ENCODE results near the gene TNFAIP2.
A peak's percentile ranks its signal among the peaks of the same experiment; 100 is the strongest.

TNFAIP2 gene, protein sequence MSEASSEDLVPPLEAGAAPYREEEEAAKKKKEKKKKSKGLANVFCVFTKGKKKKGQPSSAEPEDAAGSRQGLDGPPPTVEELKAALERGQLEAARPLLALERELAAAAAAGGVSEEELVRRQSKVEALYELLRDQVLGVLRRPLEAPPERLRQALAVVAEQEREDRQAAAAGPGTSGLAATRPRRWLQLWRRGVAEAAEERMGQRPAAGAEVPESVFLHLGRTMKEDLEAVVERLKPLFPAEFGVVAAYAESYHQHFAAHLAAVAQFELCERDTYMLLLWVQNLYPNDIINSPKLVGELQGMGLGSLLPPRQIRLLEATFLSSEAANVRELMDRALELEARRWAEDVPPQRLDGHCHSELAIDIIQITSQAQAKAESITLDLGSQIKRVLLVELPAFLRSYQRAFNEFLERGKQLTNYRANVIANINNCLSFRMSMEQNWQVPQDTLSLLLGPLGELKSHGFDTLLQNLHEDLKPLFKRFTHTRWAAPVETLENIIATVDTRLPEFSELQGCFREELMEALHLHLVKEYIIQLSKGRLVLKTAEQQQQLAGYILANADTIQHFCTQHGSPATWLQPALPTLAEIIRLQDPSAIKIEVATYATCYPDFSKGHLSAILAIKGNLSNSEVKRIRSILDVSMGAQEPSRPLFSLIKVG

DNA sequence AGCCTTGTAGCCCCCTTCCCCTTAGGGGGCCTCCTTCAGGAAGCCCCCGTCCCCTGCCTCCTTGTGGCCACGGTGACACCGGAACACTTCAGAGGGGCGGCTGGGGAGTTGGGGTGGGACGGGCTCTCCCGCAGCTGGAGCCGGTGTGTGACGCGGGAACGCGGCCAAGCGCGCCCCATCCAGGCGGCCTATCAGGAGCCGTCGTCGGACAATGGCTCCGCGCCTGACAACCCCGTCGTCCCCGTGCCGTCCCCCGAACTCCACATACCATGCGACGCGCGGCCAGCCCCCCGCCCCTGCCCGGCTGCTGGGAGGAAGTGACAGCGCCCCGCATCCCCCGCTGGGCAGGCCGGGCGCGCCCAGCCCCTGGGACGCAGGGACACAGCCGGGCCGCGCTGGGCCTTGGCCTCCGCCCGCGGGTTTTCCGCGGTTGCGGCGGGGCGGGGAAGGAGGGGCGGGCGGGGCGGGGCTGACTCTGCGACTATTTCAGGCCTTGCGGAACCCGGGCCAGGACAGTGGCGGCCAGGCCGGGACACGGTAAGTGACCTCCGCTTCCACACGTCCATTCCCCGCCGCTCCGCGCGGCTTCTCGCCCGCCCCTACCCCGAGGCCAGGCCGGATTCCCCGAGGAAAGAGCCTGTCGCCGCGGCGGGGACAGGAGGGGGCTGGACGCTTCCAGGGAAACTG, at the start of gene TNFAIP2:
TNFAIP2 (plus strand) TSS at position 515 of the 687 bp plus-strand sequence. CDS start 2,997 bp downstream, outside the sequence.
- peak within 1 kb of the TSS; percentile 51 for H3K4me3 ChIP-seq (ENCODE audit: control insufficient read depth, low read depth, low read length)
- no peak for DNase-seq (ENCODE audit: low read depth)
- no peak for TF ChIP-seq CTCF (IDR thresholded peaks at IDR 0.05; ENCODE audit: control insufficient read depth, insufficient read depth, low read depth, low read length, missing control alignments)

- DNase-seq (ENCODE audit: low read depth) = no peak
- no peak for TF ChIP-seq CTCF (IDR thresholded peaks at IDR 0.05; ENCODE audit: control insufficient read depth, insufficient read depth, low read depth, low read length, missing control alignments)
- H3K4me3 ChIP-seq (ENCODE audit: control insufficient read depth, low read depth, low read length) = no peak overlapping the region
Observed at GRCh38 chr14:103073876-103074728, 49.2 kb upstream of the TNFAIP2 start.

- no peak for DNase-seq (ENCODE audit: low read depth)
- no peak for TF ChIP-seq CTCF (IDR thresholded peaks at IDR 0.05; ENCODE audit: control insufficient read depth, insufficient read depth, low read depth, low read length, missing control alignments)
- peak overlapping the region; percentile 33; the same call in 1 of the 2 replicates for H3K4me3 ChIP-seq (ENCODE audit: control insufficient read depth, low read depth, low read length)
Observed at GRCh38 chr14:103074729-103075367, 48.4 kb upstream of the TNFAIP2 start.

- TF ChIP-seq CTCF (IDR thresholded peaks at IDR 0.05; ENCODE audit: control insufficient read depth, insufficient read depth, low read depth, low read length, missing control alignments) = peak; percentile 82
- peak; percentile 37 for DNase-seq (ENCODE audit: low read depth)
- H3K4me3 ChIP-seq (ENCODE audit: control insufficient read depth, low read depth, low read length) = no peak overlapping the region
Observed at GRCh38 chr14:103078420-103078749, 44.9 kb upstream of the TNFAIP2 start.

GRCh38 chr14:103078860-103079587, 44.2 kb upstream of the TNFAIP2 start:
- no peak for TF ChIP-seq CTCF (IDR thresholded peaks at IDR 0.05; ENCODE audit: control insufficient read depth, insufficient read depth, low read depth, low read length, missing control alignments)
- H3K4me3 ChIP-seq (ENCODE audit: control insufficient read depth, low read depth, low read length) = no peak overlapping the region
- DNase-seq (ENCODE audit: low read depth) = no peak
